MM.1S (cell line): ENCODE data around the gene S100A9.

ENCODE experiments used
- DNase-seq: peaks from one replicate; pipeline ENCODE4 v3.0.0-alpha.2; 2015
- H2AFZ ChIP-seq: fragments of 300-600 bp; sonication (generic); 2 replicates; pipeline ENCODE4 v1.6.0; 2016; ENCODE audit warnings: antibody characterized with exemption, low read length
- H3F3A ChIP-seq: fragments of 300-600 bp; sonication (generic); 2 replicates; pipeline ENCODE4 v1.6.1; 2016; ENCODE audit warnings: mild to moderate bottlenecking, antibody characterized with exemption, low read length, moderate library complexity, mixed read lengths; ENCODE audit not compliant: insufficient read depth
- H3K27ac ChIP-seq: fragments of 300-600 bp; sonication (generic); 2 replicates; pipeline ENCODE4 v1.5.1; 2016; ENCODE audit warnings: mild to moderate bottlenecking, low read length
- H3K27me3 ChIP-seq: fragments of 300-600 bp; sonication (generic); replicated peaks from 2 replicates; pipeline ENCODE4 v1.6.0; 2016; ENCODE audit warnings: low read length; ENCODE audit not compliant: insufficient read depth
- H3K36me3 ChIP-seq: fragments of 300-600 bp; sonication (generic); replicated peaks from 2 replicates; pipeline ENCODE4 v1.6.1; 2016; ENCODE audit warnings: mild to moderate bottlenecking, low read length, mixed read lengths; ENCODE audit not compliant: insufficient read depth
- H3K4me1 ChIP-seq: fragments of 300-600 bp; sonication (generic); 2 replicates; pipeline ENCODE4 v1.6.1; 2016; ENCODE audit warnings: low read length, mixed read lengths
- H3K4me2 ChIP-seq: fragments of 300-600 bp; sonication (generic); 2 replicates; pipeline ENCODE4 v1.6.0; 2016; ENCODE audit warnings: low read depth, low read length
- H3K4me3 ChIP-seq: fragments of 300-600 bp; sonication (generic); 2 replicates; pipeline ENCODE4 v1.5.1; 2016; ENCODE audit warnings: low read length, mixed read lengths
- H3K79me2 ChIP-seq: fragments of 300-600 bp; sonication (generic); 2 replicates; pipeline ENCODE4 v1.6.1; 2016; ENCODE audit warnings: mixed run types, low read length, mixed read lengths
- H3K9ac ChIP-seq: fragments of 300-600 bp; sonication (generic); 2 replicates; pipeline ENCODE4 v1.6.1; 2016; ENCODE audit warnings: low read length, mixed read lengths
- H3K9me2 ChIP-seq: fragments of 300-600 bp; sonication (generic); replicated peaks from 2 replicates; pipeline ENCODE4 v1.6.1; 2016; ENCODE audit warnings: mild to moderate bottlenecking, low read length, mixed read lengths; ENCODE audit not compliant: insufficient read depth
- H3K9me3 ChIP-seq: fragments of 300-600 bp; sonication (generic); replicated peaks from 2 replicates; pipeline ENCODE4 v1.6.1; 2016; ENCODE audit warnings: mild to moderate bottlenecking, low read length, mixed read lengths; ENCODE audit not compliant: insufficient read depth
- H4K20me1 ChIP-seq: fragments of 300-600 bp; sonication (generic); 2 replicates; pipeline ENCODE4 v1.6.1; 2016; ENCODE audit warnings: mild to moderate bottlenecking, low read length, moderate library complexity, mixed read lengths; ENCODE audit not compliant: insufficient read depth
- CTCF ChIP-seq: fragments of 300-600 bp; sonication (generic); IDR thresholded peaks from 2 replicates; pipeline ENCODE4 v1.5.1; 2016; ENCODE audit warnings: antibody characterized with exemption, low read length, mixed read lengths
- EZH2 ChIP-seq: fragments of 300-600 bp; sonication (generic); optimal IDR thresholded peaks from 2 replicates; pipeline ENCODE3; 2017; ENCODE audit warnings: low read depth, mild to moderate bottlenecking, antibody characterized with exemption, low read length, mixed read lengths
- EZH2phosphoT487 ChIP-seq: fragments of 300-600 bp; sonication (generic); IDR thresholded peaks from 2 replicates; pipeline ENCODE4 v1.6.1; 2018; ENCODE audit warnings: antibody characterized with exemption, low read length

The S100A9 gene

GRCh38 chr1:153384958-153385580 is 27.4 kb downstream of the S100A9 start:
- Histone ChIP-seq H3K4me2 (no peak overlapping the region), H3F3A (no peaks in the 10 kb centered on the region), H3K36me3 (no peaks in the 10 kb centered on the region), H4K20me1 (no peaks in the 10 kb centered on the region), H3K79me2 (no peaks in the 10 kb centered on the region), H3K4me3 (no peak overlapping the region), H3K27me3 (0 out of 2 replicates have a peak, but pooled peaks cover 3% of the 10 kb centered on the region), H2AFZ (no peak overlapping the region), H3K9me3 (no peaks in the 10 kb centered on the region), H3K4me1 (no peaks in the 10 kb centered on the region), H3K27ac (no peak overlapping the region), H3K9me2 (no peaks in the 10 kb centered on the region), H3K9ac (no peak overlapping the region)
- TF ChIP-seq CTCF, result no peak
- TF ChIP-seq EZH2, result no peak
- TF ChIP-seq EZH2phosphoT487, result no peak
- no peak for DNase-seq

GRCh38 chr1:153386500-153386901 is 28.8 kb downstream of the S100A9 start:
- no peak overlapping the region for H3K4me2 ChIP-seq
- H2AFZ ChIP-seq, result no peak overlapping the region
- no peak for TF ChIP-seq EZH2
- no peak for TF ChIP-seq CTCF
- no peak for TF ChIP-seq EZH2phosphoT487
- no peaks in the 10 kb centered on the region for H3K9me3 ChIP-seq
- H3K36me3 ChIP-seq, result no peaks in the 10 kb centered on the region
- no peak overlapping the region for H3K4me3 ChIP-seq
- H3K9me2 ChIP-seq, result no peaks in the 10 kb centered on the region
- H3K4me1 ChIP-seq, result no peaks in the 10 kb centered on the region
- DNase-seq, result no peak
- H3F3A ChIP-seq, result no peaks in the 10 kb centered on the region
- H3K9ac ChIP-seq, result no peak overlapping the region
- no peaks in the 10 kb centered on the region for H3K79me2 ChIP-seq
- H3K27me3 ChIP-seq, result 0 out of 2 replicates have a peak, but pooled peaks cover 5% of the 10 kb centered on the region
- no peaks in the 10 kb centered on the region for H4K20me1 ChIP-seq
- H3K27ac ChIP-seq, result no peak overlapping the region

GRCh38 chr1:153387001-153387400 is 29.3 kb downstream of the S100A9 start:
- Histone ChIP-seq H3K4me3 (no peak overlapping the region), H3K4me2 (no peak overlapping the region), H3K36me3 (no peaks in the 10 kb centered on the region), H3K9ac (no peak overlapping the region), H3F3A (no peaks in the 10 kb centered on the region), H3K27ac (no peak overlapping the region), H3K27me3 (0 out of 2 replicates have a peak, but pooled peaks cover 7% of the 10 kb centered on the region), H4K20me1 (no peaks in the 10 kb centered on the region), H2AFZ (no peak overlapping the region), H3K79me2 (no peaks in the 10 kb centered on the region), H3K9me2 (no peaks in the 10 kb centered on the region), H3K4me1 (no peaks in the 10 kb centered on the region), H3K9me3 (no peaks in the 10 kb centered on the region)
- no peak for DNase-seq
- no peak for TF ChIP-seq EZH2phosphoT487
- TF ChIP-seq EZH2, result no peak
- no peak for TF ChIP-seq CTCF
